CD8-positive, alpha-beta memory T cell (primary cell): ENCODE measurements around the gene ALDH1L1. TPM values are rescaled to one million over a fixed set of nuclear protein-coding genes. Genes with fewer than 3 reads are reported as not detected.

Experiments
- CTCF ChIA-PET: fragments of 350-600 bp; sonication (Branson Sonifier 250); formaldehyde crosslinking; loops from one replicate; lab custom pipeline; 2021; ENCODE audit warnings: antibody characterized with exemption; lab: Charles Lee
- POLR2A ChIA-PET: fragments of 350-600 bp; sonication (Branson Sonifier 250); formaldehyde crosslinking; loops from one replicate; lab custom pipeline; 2021; ENCODE audit warnings: antibody characterized with exemption; lab: Charles Lee
- DNase-seq, 5 donors: peaks; one replicate each; pipeline versions ENCODE4 v3.0.0 to v3.0.0-alpha.2; 2020 to 2022; ENCODE audit warnings: mixed read lengths in 1 of 5
- H3K27ac ChIP-seq: one replicate; pipeline ENCODE4 v1.7.0; 2013; ENCODE audit warnings: low read depth, mild to moderate bottlenecking, low read length, moderate library complexity
- H3K27me3 ChIP-seq: 2 replicates; pipeline ENCODE4 v1.7.0; 2013; ENCODE audit warnings: low read length, mild to moderate bottlenecking; ENCODE audit not compliant: insufficient read depth, poor library complexity, severe bottlenecking
- H3K36me3 ChIP-seq: 2 replicates; pipeline ENCODE4 v1.7.0; 2013; ENCODE audit warnings: mild to moderate bottlenecking, low read length, moderate library complexity; ENCODE audit not compliant: insufficient read depth
- H3K4me1 ChIP-seq: 2 replicates; pipeline ENCODE4 v1.7.0; 2013; ENCODE audit warnings: mild to moderate bottlenecking, low read length, moderate library complexity; ENCODE audit not compliant: insufficient read depth
- H3K4me3 ChIP-seq: 2 replicates; pipeline ENCODE4 v1.7.0; 2013; ENCODE audit warnings: mild to moderate bottlenecking, low read length
- H3K9me3 ChIP-seq: 2 replicates; pipeline ENCODE4 v1.7.0; 2013; ENCODE audit warnings: mild to moderate bottlenecking, low read length
- H3K27ac Mint-ChIP-seq, 8 donors: one replicate each; pipeline ENCODE4 v1.8.0; 2020 to 2021; ENCODE audit warnings: mixed read lengths in 8 of 8, mild to moderate bottlenecking in 6 of 8, inconsistent platforms in 3 of 8, moderate library complexity in 3 of 8
- H3K27me3 Mint-ChIP-seq, 2 donors: one replicate each; pipeline ENCODE4 v1.8.0; 2020 to 2021; ENCODE audit warnings: mixed read lengths in 2 of 2, mild to moderate bottlenecking in 1 of 2, moderate library complexity in 1 of 2
- H3K36me3 Mint-ChIP-seq, 3 donors: one replicate each; pipeline ENCODE4 v1.8.0; 2020 to 2021; ENCODE audit warnings: mixed read lengths in 3 of 3, inconsistent platforms in 1 of 3, mild to moderate bottlenecking in 1 of 3
- H3K4me1 Mint-ChIP-seq, 3 donors: one replicate each; pipeline ENCODE4 v1.8.0; 2020 to 2021; ENCODE audit warnings: mixed read lengths in 3 of 3, inconsistent platforms in 1 of 3, mild to moderate bottlenecking in 1 of 3
- H3K4me3 Mint-ChIP-seq, 7 donors: one replicate each; pipeline ENCODE4 v1.8.0; 2020 to 2021; ENCODE audit warnings: mixed read lengths in 7 of 7, mild to moderate bottlenecking in 6 of 7, moderate library complexity in 4 of 7, inconsistent platforms in 2 of 7
- H3K9me3 Mint-ChIP-seq, 5 donors: one replicate each; pipeline ENCODE4 v1.8.0; 2020 to 2022; ENCODE audit warnings: mixed read lengths in 5 of 5, mild to moderate bottlenecking in 3 of 5, moderate library complexity in 2 of 5, inconsistent platforms in 1 of 5
- polyA plus RNA-seq: library from polyadenylated mRNA; unstranded; fragments of 300-500 nt; fragmentation: Illumina TruSeq; gene quantifications from one replicate; pipeline ENCODE4 v1.2.3, GENCODE V29; 2021
- total RNA-seq, 2 experiments: library from RNA; stranded (reverse); gene quantifications; one replicate each; pipeline ENCODE4 v1.2.3, GENCODE V29; 2021

The ALDH1L1 gene
- total and polyA plus RNA-seq, 3 experiments from 2014 or later = not detected

GRCh38 chr3:126104028-126104635 is 76.3 kb downstream of the ALDH1L1 start:
- Histone ChIP-seq H3K4me3 (no peak overlapping the region), H3K36me3 (no peaks in the 10 kb centered on the region), H3K27me3 (no peaks in the 10 kb centered on the region), H3K27ac (no peak overlapping the region), H3K4me1 (no peaks in the 10 kb centered on the region), H3K9me3 (no peaks in the 10 kb centered on the region)
- peaks cover 0 to 3% (median 0%) of the 10 kb centered on the region in 3 donors for H3K36me3 Mint-ChIP-seq
- peaks cover 0 to 3% (median 0%) of the 10 kb centered on the region in 5 donors for H3K9me3 Mint-ChIP-seq
- H3K4me1 Mint-ChIP-seq = no peaks in the 10 kb centered on the region
- ChIA-PET POLR2A (no interaction called here), CTCF (interaction anchor here (1.2 kb wide), 1 partner anchor 10 kb away, joined by 3 read pairs; no protein-coding TSS in a partner anchor)
- peaks cover 3% of the 10 kb centered on the region in 2 donors for H3K27me3 Mint-ChIP-seq
- peak in 1 of 5 donors; percentile 28 for DNase-seq
- no peak overlapping the region for H3K4me3 Mint-ChIP-seq
- H3K27ac Mint-ChIP-seq = no peak overlapping the region

GRCh38 chr3:126103121-126104027 is 77.0 kb downstream of the ALDH1L1 start:
- DNase-seq = no peak
- H3K27me3 Mint-ChIP-seq = peaks cover 3% of the 10 kb centered on the region in 2 donors
- H3K9me3 Mint-ChIP-seq = peaks cover 0 to 3% (median 0%) of the 10 kb centered on the region in 5 donors
- CTCF ChIA-PET = interaction anchor here (1.2 to 1.4 kb wide), 3 partner anchors 11 to 19 kb away, joined by 3 read pairs; no protein-coding TSS in a partner anchor
- H3K36me3 Mint-ChIP-seq = peaks cover 0 to 3% (median 0%) of the 10 kb centered on the region in 3 donors
- Histone ChIP-seq H3K27ac (no peak overlapping the region), H3K4me3 (no peak overlapping the region), H3K9me3 (no peaks in the 10 kb centered on the region), H3K27me3 (no peaks in the 10 kb centered on the region), H3K36me3 (no peaks in the 10 kb centered on the region), H3K4me1 (no peaks in the 10 kb centered on the region)
- no peak overlapping the region for H3K4me3 Mint-ChIP-seq
- POLR2A ChIA-PET = no interaction called here
- no peaks in the 10 kb centered on the region for H3K4me1 Mint-ChIP-seq
- H3K27ac Mint-ChIP-seq = no peak overlapping the region

GRCh38 chr3:126102530-126102951 is 77.8 kb downstream of the ALDH1L1 start:
- DNase-seq = no peak
- no peak overlapping the region for H3K27ac Mint-ChIP-seq

GRCh38 chr3:126102011-126102410 is 78.4 kb downstream of the ALDH1L1 start:
- ChIA-PET CTCF (interaction anchor here (1.2 to 1.4 kb wide), 2 partner anchors 14 to 18 kb away, joined by 3 read pairs; no protein-coding TSS in a partner anchor), POLR2A (no interaction called here)
- Histone ChIP-seq H3K4me3 (no peak overlapping the region), H3K27me3 (no peaks in the 10 kb centered on the region), H3K27ac (no peak overlapping the region), H3K36me3 (no peaks in the 10 kb centered on the region), H3K9me3 (no peaks in the 10 kb centered on the region), H3K4me1 (no peaks in the 10 kb centered on the region)
- Mint-ChIP-seq H3K4me3 (no peak overlapping the region), H3K27me3 (peaks cover 3% of the 10 kb centered on the region in 2 donors), H3K4me1 (no peaks in the 10 kb centered on the region), H3K36me3 (peaks cover 0 to 3% (median 0%) of the 10 kb centered on the region in 3 donors), H3K27ac (no peak overlapping the region), H3K9me3 (peaks cover 3 to 11% (median 6%) of the 10 kb centered on the region in 5 donors)
- DNase-seq = peak in 1 of 5 donors; percentile 34

More at GRCh38 chr3:126102530-126102951, 77.8 kb downstream of the ALDH1L1 start:
- Histone ChIP-seq H3K27me3 (no peaks in the 10 kb centered on the region), H3K4me3 (no peak overlapping the region), H3K36me3 (no peaks in the 10 kb centered on the region), H3K4me1 (no peaks in the 10 kb centered on the region), H3K27ac (no peak overlapping the region), H3K9me3 (no peaks in the 10 kb centered on the region)
- CTCF ChIA-PET = interaction anchor here (1.2 to 1.4 kb wide), 2 partner anchors 13 to 18 kb away, joined by 3 read pairs; no protein-coding TSS in a partner anchor
- no peaks in the 10 kb centered on the region for H3K4me1 Mint-ChIP-seq
- no peak overlapping the region for H3K4me3 Mint-ChIP-seq
- H3K27me3 Mint-ChIP-seq = peaks cover 3% of the 10 kb centered on the region in 2 donors
- POLR2A ChIA-PET = no interaction called here
- peaks cover 0 to 3% (median 0%) of the 10 kb centered on the region in 3 donors for H3K36me3 Mint-ChIP-seq
- H3K9me3 Mint-ChIP-seq = peaks cover 0 to 7% (median under 1%) of the 10 kb centered on the region in 5 donors

GRCh38 chr3:126101521-126101982 is 78.8 kb downstream of the ALDH1L1 start:
- Mint-ChIP-seq H3K36me3 (peaks cover 0 to 3% (median 0%) of the 10 kb centered on the region in 3 donors), H3K9me3 (peaks cover 6 to 16% (median 11%) of the 10 kb centered on the region in 5 donors), H3K4me1 (no peaks in the 10 kb centered on the region), H3K4me3 (no peak overlapping the region), H3K27me3 (peaks cover 3 to 5% of the 10 kb centered on the region in 2 donors), H3K27ac (no peak overlapping the region)
- H3K4me1 ChIP-seq = no peaks in the 10 kb centered on the region
- POLR2A ChIA-PET = no interaction called here
- H3K36me3 ChIP-seq = no peaks in the 10 kb centered on the region
- no peak overlapping the region for H3K27ac ChIP-seq
- no peaks in the 10 kb centered on the region for H3K9me3 ChIP-seq
- CTCF ChIA-PET = interaction anchor here (1.2 kb wide), 1 partner anchor 17 kb away, joined by 3 read pairs; no protein-coding TSS in a partner anchor
- H3K4me3 ChIP-seq = no peak overlapping the region
- no peaks in the 10 kb centered on the region for H3K27me3 ChIP-seq
- DNase-seq = no peak

GRCh38 chr3:126100634-126101301 is 79.6 kb downstream of the ALDH1L1 start:
- Mint-ChIP-seq H3K4me3 (no peak overlapping the region), H3K27ac (no peak overlapping the region), H3K27me3 (peaks cover 3 to 5% of the 10 kb centered on the region in 2 donors), H3K9me3 (peaks cover 9 to 22% (median 18%) of the 10 kb centered on the region in 5 donors), H3K36me3 (peaks cover 0 to 4% (median 0%) of the 10 kb centered on the region in 3 donors), H3K4me1 (no peaks in the 10 kb centered on the region)
- peaks cover 5% of the 10 kb centered on the region for H3K9me3 ChIP-seq
- CTCF ChIA-PET = no interaction called here
- no peaks in the 10 kb centered on the region for H3K4me1 ChIP-seq
- no peak overlapping the region for H3K4me3 ChIP-seq
- H3K27me3 ChIP-seq = no peaks in the 10 kb centered on the region
- H3K27ac ChIP-seq = no peak overlapping the region
- no peak for DNase-seq
- POLR2A ChIA-PET = no interaction called here
- H3K36me3 ChIP-seq = no peaks in the 10 kb centered on the region

GRCh38 chr3:126100269-126100633 is 80.1 kb downstream of the ALDH1L1 start:
- ChIA-PET POLR2A (no interaction called here), CTCF (no interaction called here)
- H3K4me3 Mint-ChIP-seq = peak overlapping the region in 1 of 7 donors; percentile 27

More at GRCh38 chr3:126100269-126100633, 80.1 kb downstream of the ALDH1L1 start:
- H3K9me3 ChIP-seq = peaks cover 8% of the 10 kb centered on the region
- Mint-ChIP-seq H3K27ac (no peak overlapping the region), H3K36me3 (peaks cover 0 to 9% (median 2%) of the 10 kb centered on the region in 3 donors), H3K9me3 (peaks cover 14 to 25% (median 23%) of the 10 kb centered on the region in 5 donors), H3K4me1 (no peaks in the 10 kb centered on the region), H3K27me3 (peaks cover 3 to 5% of the 10 kb centered on the region in 2 donors)
- DNase-seq = no peak
- H3K4me3 ChIP-seq = no peak overlapping the region
- no peaks in the 10 kb centered on the region for H3K27me3 ChIP-seq
- H3K36me3 ChIP-seq = no peaks in the 10 kb centered on the region
- H3K4me1 ChIP-seq = no peaks in the 10 kb centered on the region
- H3K27ac ChIP-seq = no peak overlapping the region
